Measurements from ENCODE around the gene GNPTAB. TPM values are rescaled to one million over a fixed set of nuclear protein-coding genes. Genes with fewer than 3 reads are reported as not detected.

The GNPTAB gene
- total RNA-seq, 1 experiment from 2014 or later: 17.6 TPM

DNA sequence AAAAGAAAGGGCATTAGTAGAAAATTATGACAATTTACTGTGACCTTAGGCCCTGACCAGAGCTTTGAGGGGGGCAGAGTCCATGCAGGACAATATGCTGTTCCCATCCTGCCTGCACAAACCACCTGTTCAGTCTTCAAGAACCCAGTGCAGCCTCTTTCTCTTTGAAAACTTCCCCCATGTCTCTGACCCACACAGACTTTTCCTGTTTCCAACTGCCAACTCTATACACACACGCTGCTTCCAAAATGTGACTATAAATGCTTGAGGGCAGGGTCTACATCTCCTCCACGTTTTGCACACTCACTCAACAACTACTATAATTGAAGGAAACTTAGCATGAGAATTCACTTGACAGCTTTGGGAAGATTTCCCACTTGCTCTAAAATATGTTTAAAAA, 54.9 kb downstream of the GNPTAB start:
- DNase-seq (ENCODE audit: extremely low read depth, low read depth): no peak

DNA sequence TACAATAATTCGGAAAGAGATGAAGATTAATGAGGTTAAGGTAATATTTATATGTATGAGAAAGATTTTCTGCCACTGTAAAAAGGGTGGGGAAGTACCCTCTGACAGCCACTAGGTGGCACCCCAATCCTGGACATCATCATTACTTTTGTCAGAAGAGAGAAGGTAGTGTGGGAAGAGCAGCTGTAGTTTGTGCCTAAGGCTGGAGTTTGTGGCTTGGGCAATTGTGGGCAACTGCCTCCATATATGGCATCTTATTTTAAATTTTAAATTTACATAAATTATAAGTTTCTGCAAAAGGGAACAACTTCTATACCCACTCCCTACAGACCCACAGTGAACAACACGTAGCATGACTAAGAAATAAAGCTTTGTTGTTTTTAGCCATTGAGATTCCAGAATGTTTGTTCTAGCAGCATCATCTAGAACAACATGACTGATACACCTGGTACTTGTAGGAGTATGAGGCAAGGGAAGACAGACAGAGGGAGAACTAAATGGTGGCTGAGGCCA, 57.1 kb downstream of the GNPTAB start:
- DNase-seq (ENCODE audit: extremely low read depth, low read depth): peak; percentile 69

DNA sequence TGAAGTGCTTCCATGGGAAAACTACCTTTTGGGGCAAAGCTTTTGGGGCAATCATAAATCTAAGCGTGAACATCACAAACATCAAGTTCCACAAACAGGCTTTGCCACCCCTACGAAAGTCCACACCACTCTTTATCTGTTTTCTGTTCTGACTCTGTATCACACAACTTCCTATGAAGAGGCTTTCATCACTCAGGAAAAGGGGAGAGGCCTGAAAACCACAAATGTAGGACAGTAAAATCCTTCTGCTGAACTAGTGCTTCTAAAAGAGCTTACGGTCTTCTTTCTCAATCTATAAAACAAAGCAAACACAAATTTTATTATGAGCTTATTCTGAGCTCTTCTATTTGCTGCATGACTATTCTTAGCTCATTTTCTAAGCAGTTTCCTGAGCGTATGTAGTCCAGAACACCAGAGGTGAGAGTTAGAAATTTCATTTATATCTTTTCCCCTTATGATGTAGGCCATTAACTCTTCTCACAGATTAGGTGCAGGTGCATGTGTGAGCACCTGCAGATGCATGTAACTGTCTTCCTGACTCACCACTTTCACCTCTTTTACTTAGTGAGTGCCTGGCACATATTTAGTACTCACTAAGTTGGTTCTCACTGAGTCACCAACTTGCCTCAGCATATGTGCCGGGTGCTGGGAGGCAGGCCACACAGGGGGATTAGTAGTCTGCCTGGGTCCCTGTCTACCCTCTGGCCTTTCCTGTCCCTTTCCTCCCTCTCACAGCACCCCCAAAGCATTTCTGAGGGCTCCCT, 58.6 kb downstream of the GNPTAB start:
- no peak for DNase-seq (ENCODE audit: extremely low read depth, low read depth)

DNA sequence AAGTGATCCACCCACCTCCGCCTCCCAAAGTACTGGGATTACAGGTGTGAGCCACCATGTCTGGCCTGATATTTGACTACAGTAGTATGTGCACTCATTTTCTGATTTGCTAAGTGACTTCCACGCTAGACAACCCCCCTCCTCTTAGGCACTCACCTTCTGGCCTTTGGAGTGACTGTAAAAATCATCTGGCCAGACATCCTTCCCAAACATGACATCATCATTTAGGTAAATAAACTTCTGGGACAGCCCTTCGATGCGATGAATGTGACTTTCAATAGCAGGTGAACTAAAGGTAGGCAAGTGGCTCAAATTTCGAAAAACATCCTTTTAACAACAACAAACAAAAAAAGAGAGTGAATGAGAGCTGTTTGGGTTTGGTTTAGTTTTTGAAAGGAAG, 60.9 kb downstream of the GNPTAB start:
- no peak for DNase-seq (ENCODE audit: extremely low read depth, low read depth)

DNA sequence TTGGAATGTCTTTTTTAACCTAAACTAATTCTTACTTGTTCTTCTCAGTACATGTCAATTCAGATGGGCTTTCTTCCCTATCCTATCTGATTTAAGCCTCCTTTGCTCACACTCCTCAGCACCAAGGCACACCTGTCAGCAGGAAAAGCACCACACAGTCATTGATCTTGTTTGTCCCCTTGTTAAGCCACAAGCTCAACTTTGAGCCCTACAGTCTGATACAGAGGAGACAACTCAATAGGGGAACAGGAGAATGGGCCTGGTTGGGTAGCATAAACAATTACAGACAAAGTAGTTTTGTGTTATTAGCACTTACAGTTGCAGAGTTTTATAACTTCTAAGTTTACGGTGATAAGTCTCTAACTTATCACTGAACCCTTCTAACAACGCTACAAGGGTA, 62.0 kb downstream of the GNPTAB start:
- no peak for DNase-seq (ENCODE audit: extremely low read depth, low read depth)

DNA sequence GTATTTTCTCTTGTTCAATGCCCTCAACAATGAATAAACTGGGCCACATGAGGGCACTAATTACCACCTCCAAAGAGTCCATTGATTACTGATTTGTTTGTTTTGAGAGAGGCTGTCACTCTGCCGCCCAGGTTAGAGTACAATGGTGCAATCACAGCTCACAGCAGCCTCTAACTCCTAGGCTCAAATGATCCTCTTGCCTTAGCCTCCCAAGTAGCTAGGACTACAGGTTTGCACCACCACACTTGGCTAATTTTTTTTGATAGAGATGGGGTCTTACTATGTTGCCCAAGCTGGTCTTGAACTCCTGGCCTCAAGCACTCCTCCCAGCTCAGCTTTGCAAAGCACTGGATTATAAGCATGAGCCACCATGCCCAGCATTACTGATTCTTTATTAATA, 63.2 kb downstream of the GNPTAB start:
- no peak for DNase-seq (ENCODE audit: extremely low read depth, low read depth)

DNA sequence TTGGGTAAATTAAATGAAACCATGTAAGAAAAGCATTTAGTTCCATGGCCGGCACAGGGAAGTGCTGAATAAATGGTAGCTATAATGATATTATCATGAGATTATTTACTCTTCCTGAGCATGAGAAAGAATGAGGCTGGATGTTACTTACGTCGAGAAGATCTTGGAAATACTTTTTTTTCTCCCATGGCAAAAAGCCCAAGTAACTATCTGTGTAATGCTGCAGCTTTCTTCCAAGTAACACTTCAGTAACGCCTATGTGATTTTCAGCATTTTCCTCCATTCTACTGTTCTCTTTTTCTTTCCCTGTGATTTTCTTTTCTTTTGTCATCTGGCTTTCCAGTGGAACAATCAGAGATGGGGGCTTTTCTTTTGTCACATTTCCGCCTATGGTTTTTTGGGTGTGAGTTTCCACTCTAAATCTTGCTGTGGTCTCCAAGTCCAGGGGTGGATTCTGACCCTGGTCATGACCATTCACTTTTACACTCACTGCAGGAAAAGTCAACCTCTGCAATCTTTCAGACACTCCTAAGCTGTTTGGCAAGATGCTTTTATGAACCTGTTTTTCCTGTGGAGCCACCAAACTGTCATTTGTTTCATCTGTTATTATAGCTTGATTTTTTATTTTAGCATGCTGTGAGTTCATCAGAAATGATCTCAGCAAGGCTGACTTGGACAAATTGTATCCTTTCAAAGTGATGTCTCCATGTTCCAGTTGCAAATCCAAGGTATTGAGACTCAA, 66.5 kb downstream of the GNPTAB start:
- no peak for DNase-seq (ENCODE audit: extremely low read depth, low read depth)

DNA sequence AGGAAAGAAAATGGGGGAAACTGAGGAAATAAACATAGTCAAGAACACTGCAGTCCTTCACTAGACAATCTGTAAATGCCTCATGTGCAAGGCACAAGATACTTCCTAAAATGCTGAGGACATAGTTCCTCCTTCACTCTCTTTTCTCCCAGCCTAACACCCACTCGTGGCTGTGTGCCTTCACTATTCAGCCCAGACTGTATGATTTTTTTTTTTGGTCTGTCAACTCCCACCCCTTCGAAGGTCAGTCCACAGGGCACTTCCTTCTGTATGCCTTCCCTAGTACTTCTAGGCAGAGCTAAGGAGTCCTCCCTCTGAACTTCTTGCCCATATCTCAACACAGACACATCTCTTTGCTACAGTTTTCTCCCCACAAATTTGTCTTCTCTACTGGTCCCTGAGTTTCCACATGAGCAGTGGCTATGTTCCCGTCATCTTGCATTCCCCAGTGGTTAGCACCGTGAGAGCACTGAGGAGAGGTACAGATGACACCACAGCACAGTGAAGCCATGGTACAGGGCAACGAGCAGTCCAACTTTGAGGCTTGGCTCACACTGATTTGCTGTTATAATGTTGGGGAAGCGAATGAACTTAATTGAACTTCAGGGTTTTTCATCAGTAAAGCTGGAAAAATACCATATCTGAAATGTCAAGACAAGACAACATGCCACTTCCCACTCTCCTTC, 67.4 kb downstream of the GNPTAB start:
- DNase-seq (ENCODE audit: extremely low read depth, low read depth): no peak

DNA sequence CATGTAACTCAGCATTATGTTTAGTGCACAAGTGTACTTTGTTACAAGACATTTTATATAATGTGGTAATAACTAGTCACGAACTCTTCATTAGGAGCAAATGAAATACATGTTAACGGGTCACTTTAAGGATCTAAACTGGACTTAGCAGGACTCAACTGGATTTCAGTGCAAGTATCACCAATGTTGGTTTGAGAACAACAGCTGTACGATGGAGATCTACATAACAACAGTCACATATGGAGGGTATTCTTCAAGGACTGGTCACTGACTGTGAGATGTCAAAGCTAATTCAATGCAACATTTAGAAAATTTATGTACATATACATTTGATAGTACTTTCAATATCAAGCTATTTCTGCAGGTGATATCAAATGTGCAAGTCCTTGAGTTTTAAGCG, 69.0 kb downstream of the GNPTAB start:
- no peak for DNase-seq (ENCODE audit: extremely low read depth, low read depth)

DNA sequence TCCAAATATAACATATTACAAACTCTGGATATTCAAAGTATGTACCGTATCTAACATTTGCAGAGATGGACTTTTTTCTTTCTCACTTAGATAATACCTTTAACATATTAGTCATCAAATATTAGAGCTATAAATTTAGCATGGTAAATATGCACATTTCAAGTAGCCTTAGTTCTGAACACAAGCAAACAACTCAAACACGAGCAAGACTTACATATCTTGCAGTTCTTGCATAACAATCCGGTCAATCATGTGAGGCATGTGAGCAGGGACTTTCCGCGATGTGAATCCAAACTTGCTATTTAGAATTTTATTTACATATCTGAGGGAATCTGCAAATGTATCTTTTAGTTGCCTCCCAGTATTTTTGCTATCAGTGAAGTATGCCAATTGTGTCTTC, 69.4 kb downstream of the GNPTAB start:
- no peak for DNase-seq (ENCODE audit: extremely low read depth, low read depth)

DNA sequence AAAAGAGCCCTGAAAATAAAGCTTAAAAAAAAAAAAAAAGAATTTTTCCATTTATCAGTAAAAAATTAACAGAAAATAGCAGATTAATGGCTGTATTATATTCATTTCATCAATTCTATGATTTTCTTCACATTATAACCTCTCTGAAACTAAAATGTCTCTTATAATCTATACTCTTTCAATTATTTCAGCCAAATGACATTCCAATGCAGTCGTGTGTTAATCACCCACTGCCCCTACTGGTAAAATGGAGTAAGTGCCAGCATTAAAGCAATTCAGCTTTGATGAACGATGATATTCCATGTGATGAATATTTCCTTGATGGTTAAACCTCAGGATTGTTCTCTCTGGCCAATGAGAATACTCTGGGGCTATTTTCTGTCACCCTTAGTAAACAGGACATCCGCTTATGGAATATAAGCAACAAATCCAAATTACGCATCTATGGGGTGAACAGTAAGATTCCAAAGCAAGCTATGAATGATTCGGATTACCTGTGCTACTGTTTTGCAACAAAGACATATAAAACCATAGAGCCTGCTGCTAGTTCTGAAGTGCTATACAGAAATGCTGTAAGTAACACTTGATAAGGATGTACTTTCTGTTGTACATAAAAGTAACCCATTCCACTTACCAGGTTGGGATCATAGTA, 71.2 kb downstream of the GNPTAB start:
- DNase-seq (ENCODE audit: extremely low read depth, low read depth): peak; percentile 40

DNA sequence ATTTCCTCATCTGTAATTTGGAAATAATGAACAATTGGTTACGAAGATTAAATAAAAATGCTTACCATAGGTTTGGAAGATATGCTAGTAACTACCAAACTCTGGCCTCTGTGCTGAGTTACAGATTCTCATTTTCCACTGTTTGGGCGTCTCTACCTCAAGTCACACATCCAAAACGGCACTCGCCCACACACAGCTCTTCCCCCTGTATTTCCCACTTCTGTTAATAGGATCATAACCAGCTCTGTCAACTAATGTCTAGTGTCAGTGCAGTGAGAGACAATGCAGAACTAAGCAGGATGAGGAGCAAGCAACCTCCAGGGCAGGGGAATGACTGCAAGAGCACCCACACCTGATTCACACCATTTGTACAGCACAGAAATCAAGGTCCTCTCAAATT, 80.6 kb downstream of the GNPTAB start:
- DNase-seq (ENCODE audit: extremely low read depth, low read depth): no peak

DNA sequence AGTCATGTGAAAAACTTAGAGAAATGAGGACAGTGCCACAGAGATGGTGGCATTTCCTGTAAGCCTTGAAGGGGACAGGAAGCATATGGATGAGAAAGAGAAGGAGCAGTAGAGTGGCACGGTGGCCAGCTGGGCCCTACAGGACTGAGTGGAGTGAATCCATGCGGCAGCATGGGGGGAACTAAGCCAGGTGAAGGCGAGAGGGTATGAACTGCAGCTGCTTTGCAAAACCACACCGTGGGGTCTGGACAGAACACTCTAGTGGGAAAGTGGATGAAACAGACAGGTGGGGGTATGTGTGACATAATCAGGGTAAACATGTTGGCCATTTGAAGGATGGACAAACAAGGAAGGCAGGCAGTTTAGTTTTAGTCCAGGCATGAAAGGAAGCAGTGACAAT, 81.1 kb downstream of the GNPTAB start:
- DNase-seq (ENCODE audit: extremely low read depth, low read depth): no peak

DNA sequence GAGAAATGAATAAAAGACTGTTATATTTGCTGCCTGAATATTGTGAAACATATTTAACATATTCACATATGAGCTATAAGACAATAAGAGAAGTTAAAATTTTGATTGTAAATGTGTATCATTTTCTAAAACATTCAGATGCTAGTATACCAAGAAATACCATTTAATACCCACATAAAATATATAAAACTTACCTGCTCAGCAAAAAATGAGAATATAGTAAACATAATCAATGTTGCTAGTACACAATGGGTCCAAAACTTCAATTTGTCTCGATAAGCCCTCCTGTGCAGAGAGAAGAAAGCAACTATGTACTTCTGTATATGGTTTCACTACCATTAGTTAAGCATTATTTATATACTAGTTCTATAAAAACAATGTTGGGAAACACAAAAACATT, 81.9 kb downstream of the GNPTAB start:
- no peak for DNase-seq (ENCODE audit: extremely low read depth, low read depth)

DNA sequence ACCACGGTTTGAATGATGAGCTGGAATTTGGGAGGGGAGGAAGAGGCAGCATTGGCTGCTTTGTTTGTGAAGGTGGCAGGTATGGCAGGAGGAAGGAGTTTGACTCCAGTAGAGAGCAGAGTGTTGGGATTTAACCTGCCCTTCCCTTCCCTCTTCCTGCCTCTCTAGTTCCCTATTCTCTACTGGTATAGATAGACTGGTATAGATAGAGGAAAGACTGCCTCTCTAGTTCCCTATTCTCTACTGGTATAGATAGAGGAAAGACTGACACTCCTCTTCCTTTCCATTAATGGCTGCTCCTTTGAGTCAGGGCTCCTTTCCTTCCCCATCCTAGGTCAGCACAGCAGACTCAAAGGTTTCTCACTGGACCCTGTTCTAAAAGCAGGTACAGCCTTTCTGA, 83.1 kb downstream of the GNPTAB start:
- DNase-seq (ENCODE audit: extremely low read depth, low read depth): no peak

DNA sequence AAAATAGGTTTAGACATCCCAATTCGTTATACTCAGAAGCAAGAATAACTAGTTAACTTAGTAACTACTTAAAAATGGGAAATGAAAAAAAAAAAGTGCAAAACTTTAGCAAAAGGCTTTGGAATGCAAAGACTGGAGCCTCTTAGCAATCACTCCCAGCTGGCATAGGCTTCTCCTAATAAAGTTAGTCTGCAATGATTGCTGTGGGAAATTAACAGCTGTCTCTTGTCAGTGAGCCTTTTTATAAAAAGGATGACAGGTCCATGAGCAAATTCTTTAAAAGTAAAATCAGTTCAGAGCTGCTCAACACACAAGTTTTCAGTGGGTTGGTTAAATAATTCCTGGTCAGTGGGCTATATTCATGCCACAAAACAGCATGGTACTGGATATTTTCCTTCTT, 84.1 kb downstream of the GNPTAB start:
- no peak for DNase-seq (ENCODE audit: extremely low read depth, low read depth)

DNA sequence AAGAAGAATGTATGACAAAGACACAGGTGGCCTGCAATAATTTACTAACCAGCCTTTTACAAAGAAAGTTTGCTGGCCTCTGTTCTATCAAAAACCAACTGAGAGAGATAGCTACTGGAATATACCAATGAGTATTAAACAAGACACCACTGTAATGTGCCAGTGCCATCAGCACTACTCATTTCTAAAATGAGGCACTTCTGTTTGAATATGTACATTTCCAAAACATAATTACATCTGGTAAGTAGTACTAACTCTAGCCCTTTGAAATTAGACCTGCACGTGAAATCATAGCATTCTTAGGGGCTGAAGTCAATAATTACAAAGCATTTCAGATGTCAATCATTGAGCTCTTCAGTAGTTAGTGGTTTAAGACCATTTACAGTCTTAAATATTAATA, 84.6 kb downstream of the GNPTAB start:
- no peak for DNase-seq (ENCODE audit: extremely low read depth, low read depth)

DNA sequence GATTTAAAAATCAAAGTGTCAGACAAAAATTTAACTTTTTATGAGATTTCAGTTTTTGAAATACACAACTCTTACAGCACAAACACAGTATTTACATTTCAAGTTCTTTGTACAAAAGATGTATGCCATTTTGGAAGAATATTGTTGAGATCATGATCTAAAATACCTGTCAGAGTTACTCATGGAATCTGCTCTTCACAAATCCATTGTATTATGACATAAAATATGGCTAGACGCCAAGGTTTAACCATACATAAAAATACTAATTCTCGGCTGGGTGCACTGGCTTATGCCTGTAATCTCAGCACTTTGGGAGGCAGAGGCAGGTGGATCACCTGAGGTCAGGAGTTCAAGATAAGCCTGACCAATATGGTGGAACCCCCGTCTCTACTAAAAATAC, 85.3 kb downstream of the GNPTAB start:
- DNase-seq (ENCODE audit: extremely low read depth, low read depth): no peak

DNA sequence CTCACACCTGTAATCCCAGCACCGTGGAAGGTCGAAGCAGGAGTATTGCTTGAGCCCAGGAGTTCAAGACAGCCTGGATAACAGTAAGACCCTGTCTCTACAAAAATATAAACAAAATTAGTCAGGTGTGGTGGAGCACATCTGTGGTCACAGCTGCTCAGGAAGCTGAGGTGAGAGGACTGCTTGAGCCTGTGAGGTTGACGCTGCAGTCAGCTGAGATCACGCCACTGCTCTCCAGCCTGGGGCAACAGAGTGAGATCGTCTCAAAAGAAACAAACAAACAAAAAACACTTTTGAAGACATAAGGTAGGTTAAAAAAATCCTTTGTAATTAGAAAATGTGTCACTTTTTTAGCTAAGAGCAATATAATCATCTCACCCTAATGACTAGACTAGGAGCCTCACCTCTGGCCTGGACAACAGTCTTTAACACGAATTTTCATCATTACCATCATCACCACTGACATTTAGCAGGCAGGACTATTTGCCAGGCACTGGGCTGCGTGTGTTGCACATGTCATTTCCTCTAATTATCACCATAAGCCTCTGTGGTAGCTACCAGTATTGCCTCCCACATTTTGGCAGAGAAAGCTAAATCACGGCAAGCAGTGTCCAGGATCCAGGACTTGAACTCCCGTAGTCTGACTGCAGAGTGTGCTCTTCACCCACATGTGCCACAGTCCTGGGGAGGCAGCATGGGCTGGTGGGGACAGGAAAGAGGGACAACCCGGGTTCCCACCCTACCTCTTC, 86.9 kb downstream of the GNPTAB start:
- no peak for DNase-seq (ENCODE audit: extremely low read depth, low read depth)

DNA sequence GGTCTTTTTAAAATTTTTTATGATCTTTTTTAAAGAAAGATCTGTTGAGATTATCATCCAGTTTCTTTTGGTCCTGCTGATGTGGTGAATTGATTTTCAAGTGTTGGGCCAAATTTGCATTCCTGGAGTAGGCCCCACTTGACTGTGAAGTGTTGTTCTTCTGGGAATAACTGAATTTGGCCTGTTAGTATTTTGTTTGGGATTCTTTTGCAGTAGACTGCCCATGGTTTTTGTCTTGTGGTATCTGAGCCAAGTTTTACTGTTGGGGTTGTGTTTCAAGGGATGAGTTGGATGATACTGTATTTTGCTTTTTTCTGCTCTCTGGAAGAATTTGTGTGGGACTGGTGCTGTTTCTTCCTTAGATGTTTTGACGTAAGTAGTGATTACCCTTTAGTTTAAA, 87.5 kb downstream of the GNPTAB start:
- no peak for DNase-seq (ENCODE audit: extremely low read depth, low read depth)

Measured in NCI-H460 (cell line).